Fibroblast of lung (primary cell): ENCODE data around the gene TNK2. TPM values are rescaled to one million over a fixed set of nuclear protein-coding genes. Genes with fewer than 3 reads are reported as not detected.

Source experiments
- DNase-seq, 2 donors: peaks; one replicate each; pipeline versions ENCODE4 v3.0.0 to v3.0.0-alpha.2; 2010; ENCODE audit warnings: low read depth in 2 of 2
- H2AFZ ChIP-seq: 2 replicates; pipeline ENCODE4 v1.5.1; 2012; ENCODE audit warnings: low read length, control low read depth, inconsistent platforms
- H3K27ac ChIP-seq: 2 replicates; pipeline ENCODE4 v1.5.1; 2011; ENCODE audit warnings: low read length, control low read depth; ENCODE audit not compliant: insufficient read depth
- H3K27me3 ChIP-seq: 2 replicates; pipeline ENCODE4 v1.5.1; 2011; ENCODE audit warnings: mild to moderate bottlenecking, low read length; ENCODE audit not compliant: control insufficient read depth, insufficient read depth
- H3K36me3 ChIP-seq: 2 replicates; pipeline ENCODE4 v1.5.1; 2011; ENCODE audit warnings: low read length; ENCODE audit not compliant: control insufficient read depth, insufficient read depth
- H3K4me1 ChIP-seq: 2 replicates; pipeline ENCODE4 v1.5.1; 2011; ENCODE audit warnings: low read length; ENCODE audit not compliant: control insufficient read depth, insufficient read depth; ENCODE audit errors: extremely low read depth
- H3K4me2 ChIP-seq: 2 replicates; pipeline ENCODE4 v1.5.1; 2011; ENCODE audit warnings: low read length, control low read depth; ENCODE audit not compliant: insufficient read depth; ENCODE audit errors: extremely low read depth
- H3K4me3 ChIP-seq, 4 experiments: fragments of 200-600 bp in 1 of 4; sonication (generic) in 1 of 4; replicated peaks in 1 of 4; 2 replicates each; pipeline ENCODE4 v1.5.1; 2011 to 2016; ENCODE audit warnings: low read length in 4 of 4, low read depth in 3 of 4, mild to moderate bottlenecking in 3 of 4, control low read depth in 2 of 4, inconsistent platforms in 1 of 4, mixed read lengths in 1 of 4; ENCODE audit not compliant: insufficient read depth in 1 of 4; ENCODE audit errors: control extremely low read depth in 1 of 4
- H3K79me2 ChIP-seq: 2 replicates; pipeline ENCODE4 v1.5.1; 2012; ENCODE audit warnings: mild to moderate bottlenecking, low read length, inconsistent platforms; ENCODE audit not compliant: control insufficient read depth, insufficient read depth
- H3K9ac ChIP-seq: 2 replicates; pipeline ENCODE4 v1.5.1; 2011; ENCODE audit warnings: mild to moderate bottlenecking, low read length, control low read depth; ENCODE audit not compliant: insufficient read depth
- H3K9me3 ChIP-seq: 2 replicates; pipeline ENCODE4 v1.5.1; 2012; ENCODE audit warnings: low read depth, low read length; ENCODE audit not compliant: control insufficient read depth, insufficient read depth
- H4K20me1 ChIP-seq: 2 replicates; pipeline ENCODE4 v1.5.1; 2011; ENCODE audit warnings: low read length; ENCODE audit not compliant: control insufficient read depth, insufficient read depth; ENCODE audit errors: extremely low read depth
- EZH2 ChIP-seq: IDR thresholded peaks from 2 replicates; pipeline ENCODE4 v1.5.1; 2012; ENCODE audit warnings: low read length, control low read depth, mild to moderate bottlenecking; ENCODE audit errors: missing control alignments
- polyA plus RNA-seq, 2 donors: library from polyadenylated mRNA; depleted of rRNA in 1 of 2; stranded (reverse) in 1 of 2; unstranded in 1 of 2; fragments of >200 nt; gene quantifications; 2 replicates each; pipeline ENCODE4 v1.2.1, GENCODE V29; 2011 to 2012; ENCODE audit warnings: missing spikeins in 1 of 2
- total RNA-seq: library from RNA; depleted of rRNA; stranded (reverse); fragments of >200 nt; gene quantifications from 2 replicates; pipeline ENCODE4 v1.2.1, GENCODE V29; 2014
- TF ChIP-seq, protein P1 (sequence below), 2 donors: IDR thresholded peaks in 1 of 2; conservative IDR thresholded peaks in 1 of 2; 1 replicate in 1 of 2; 2 replicates in 1 of 2; pipeline ENCODE4 v1.5.1; 2011 to 2012; ENCODE audit warnings: low read length in 2 of 2, control low read depth in 1 of 2, inconsistent platforms in 1 of 2, low read depth in 1 of 2, mild to moderate bottlenecking in 1 of 2

TNK2 gene
- total and polyA plus RNA-seq, 2 donors (not counting 1 experiment from before 2014, with no cell fraction given), result 2.5 to 10.7 TPM

DNA sequence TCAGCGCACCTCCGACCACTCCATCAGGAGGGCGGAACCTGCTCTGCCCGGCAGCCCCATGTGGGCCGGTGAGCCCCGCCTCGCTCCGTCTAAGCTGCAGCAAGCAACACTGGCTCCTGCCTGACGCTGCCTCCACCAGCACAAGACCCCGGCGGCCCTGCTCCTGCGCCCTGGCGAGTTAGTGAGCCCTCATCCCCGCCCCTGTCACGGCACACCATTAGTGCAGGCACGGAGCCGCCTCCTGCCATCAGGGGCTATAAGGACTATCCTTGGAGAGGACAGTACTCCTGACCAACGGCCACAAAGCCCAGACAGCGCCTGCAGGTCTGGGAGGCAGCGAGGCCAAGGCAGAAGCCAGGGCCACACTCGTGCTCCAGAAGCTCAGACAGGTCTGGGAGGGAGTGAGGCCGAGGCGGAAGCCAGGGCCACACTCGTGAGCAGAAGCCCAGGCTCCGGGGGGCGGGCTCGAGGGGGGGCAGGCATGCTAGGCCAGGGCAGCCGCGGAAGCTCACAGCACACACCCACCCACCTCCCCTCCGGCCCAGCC, 39.4 kb downstream of the TNK2 start:
- TF ChIP-seq EZH2, result no peak
- TF ChIP-seq, protein P1, sequence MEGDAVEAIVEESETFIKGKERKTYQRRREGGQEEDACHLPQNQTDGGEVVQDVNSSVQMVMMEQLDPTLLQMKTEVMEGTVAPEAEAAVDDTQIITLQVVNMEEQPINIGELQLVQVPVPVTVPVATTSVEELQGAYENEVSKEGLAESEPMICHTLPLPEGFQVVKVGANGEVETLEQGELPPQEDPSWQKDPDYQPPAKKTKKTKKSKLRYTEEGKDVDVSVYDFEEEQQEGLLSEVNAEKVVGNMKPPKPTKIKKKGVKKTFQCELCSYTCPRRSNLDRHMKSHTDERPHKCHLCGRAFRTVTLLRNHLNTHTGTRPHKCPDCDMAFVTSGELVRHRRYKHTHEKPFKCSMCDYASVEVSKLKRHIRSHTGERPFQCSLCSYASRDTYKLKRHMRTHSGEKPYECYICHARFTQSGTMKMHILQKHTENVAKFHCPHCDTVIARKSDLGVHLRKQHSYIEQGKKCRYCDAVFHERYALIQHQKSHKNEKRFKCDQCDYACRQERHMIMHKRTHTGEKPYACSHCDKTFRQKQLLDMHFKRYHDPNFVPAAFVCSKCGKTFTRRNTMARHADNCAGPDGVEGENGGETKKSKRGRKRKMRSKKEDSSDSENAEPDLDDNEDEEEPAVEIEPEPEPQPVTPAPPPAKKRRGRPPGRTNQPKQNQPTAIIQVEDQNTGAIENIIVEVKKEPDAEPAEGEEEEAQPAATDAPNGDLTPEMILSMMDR (conservative IDR thresholded peaks at IDR 0.05 in 1 of 2, IDR thresholded peaks at IDR 0.05 in 1 of 2; ENCODE audit: low read depth in 1 of 2, low read length in 2 of 2), result no peak
- no peaks in the 10 kb centered on the region for H4K20me1 ChIP-seq
- no peaks in the 10 kb centered on the region for H3K4me1 ChIP-seq
- no peak overlapping the region for H3K9ac ChIP-seq
- no peaks in the 10 kb centered on the region for H3K79me2 ChIP-seq
- H3K4me3 ChIP-seq, result no peak overlapping the region
- H3K27ac ChIP-seq, result no peak overlapping the region
- no peak overlapping the region for H3K4me2 ChIP-seq
- H3K27me3 ChIP-seq, result no peaks in the 10 kb centered on the region
- H2AFZ ChIP-seq, result no peak overlapping the region
- H3K36me3 ChIP-seq, result peaks cover 14% of the 10 kb centered on the region
- no peaks in the 10 kb centered on the region for H3K9me3 ChIP-seq
- DNase-seq, result no peak

DNA sequence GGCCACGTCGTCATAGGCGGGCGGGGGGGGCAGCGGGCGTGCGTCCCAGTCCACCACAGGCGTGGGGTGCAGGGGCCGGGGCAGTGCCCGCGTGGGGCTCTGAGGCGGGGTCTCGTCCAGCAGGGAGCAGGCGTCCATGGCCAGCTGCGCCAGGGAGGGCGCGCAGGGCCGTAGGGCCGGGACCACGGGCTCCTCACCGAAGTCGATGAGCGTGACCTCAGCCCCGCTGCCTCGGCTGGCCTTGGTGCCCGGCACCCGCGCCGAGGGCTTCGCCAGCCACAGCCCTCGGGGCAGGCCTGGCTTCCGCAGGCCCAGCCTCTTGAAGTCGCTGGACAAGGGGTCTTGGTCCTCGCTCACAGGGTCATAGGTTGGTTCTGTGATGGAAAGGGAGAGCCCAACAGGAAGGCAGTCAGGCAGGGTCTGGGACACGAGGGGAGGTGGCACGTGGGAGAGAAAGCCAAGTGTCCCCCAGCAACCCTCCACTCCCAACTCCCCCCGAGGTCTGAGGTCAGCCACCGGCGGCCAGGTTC, 40.0 kb downstream of the TNK2 start:
- no peak overlapping the region for H3K9ac ChIP-seq
- DNase-seq, result no peak
- H2AFZ ChIP-seq, result no peak overlapping the region
- H3K27ac ChIP-seq, result no peak overlapping the region
- TF ChIP-seq EZH2, result no peak
- TF ChIP-seq, protein P1 (conservative IDR thresholded peaks at IDR 0.05 in 1 of 2, IDR thresholded peaks at IDR 0.05 in 1 of 2; ENCODE audit: low read depth in 1 of 2, low read length in 2 of 2), result no peak
- H4K20me1 ChIP-seq, result no peaks in the 10 kb centered on the region
- H3K4me3 ChIP-seq, result no peak overlapping the region
- H3K79me2 ChIP-seq, result no peaks in the 10 kb centered on the region
- H3K9me3 ChIP-seq, result no peaks in the 10 kb centered on the region
- no peak overlapping the region for H3K4me2 ChIP-seq
- H3K4me1 ChIP-seq, result peaks cover 3% of the 10 kb centered on the region
- peaks cover 16% of the 10 kb centered on the region for H3K36me3 ChIP-seq
- H3K27me3 ChIP-seq, result no peaks in the 10 kb centered on the region

DNA sequence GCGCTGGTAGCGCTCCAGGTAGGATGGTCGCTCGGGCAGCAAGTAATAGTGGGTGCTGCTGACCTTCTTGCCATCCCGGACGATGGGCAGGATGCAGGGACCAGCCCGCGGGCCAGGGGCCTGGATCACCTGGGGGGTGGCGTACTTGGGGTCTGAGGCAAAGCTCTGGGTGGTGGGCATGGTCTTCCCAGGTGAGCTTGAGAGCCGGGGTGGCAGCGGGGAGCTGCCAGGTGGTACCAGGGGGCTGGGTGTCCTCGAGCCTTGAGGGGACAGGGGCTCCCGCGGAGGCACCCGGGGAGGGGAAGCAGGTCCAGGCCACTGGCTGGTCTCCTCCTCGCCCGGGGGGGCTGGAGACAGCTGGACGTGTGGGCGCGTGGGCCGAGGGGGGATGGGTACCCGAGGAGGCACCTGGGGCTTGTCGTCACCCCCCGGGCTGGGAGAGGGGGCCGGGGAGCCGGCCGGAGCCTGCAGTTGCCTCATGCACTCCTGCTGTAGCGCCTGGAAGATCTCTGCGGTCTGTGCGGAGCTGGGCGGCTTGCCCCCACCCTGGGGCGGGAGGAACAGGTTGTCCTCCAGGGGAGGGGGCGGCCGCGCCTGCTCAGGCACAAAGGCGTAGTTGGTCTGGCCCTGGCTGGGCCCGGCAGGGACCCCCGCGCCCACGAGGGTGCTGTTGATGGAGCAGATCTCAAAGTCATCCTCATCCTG, 40.6 kb downstream of the TNK2 start:
- TF ChIP-seq, protein P1 (conservative IDR thresholded peaks at IDR 0.05 in 1 of 2, IDR thresholded peaks at IDR 0.05 in 1 of 2; ENCODE audit: low read depth in 1 of 2, low read length in 2 of 2), result no peak
- no peak for TF ChIP-seq EZH2
- Histone ChIP-seq H4K20me1 (no peaks in the 10 kb centered on the region), H2AFZ (no peak overlapping the region), H3K36me3 (peaks cover 16% of the 10 kb centered on the region), H3K79me2 (no peaks in the 10 kb centered on the region), H3K4me3 (no peak overlapping the region), H3K9me3 (no peaks in the 10 kb centered on the region), H3K4me1 (peaks cover 5% of the 10 kb centered on the region), H3K4me2 (no peak overlapping the region), H3K27ac (no peak overlapping the region), H3K27me3 (no peaks in the 10 kb centered on the region), H3K9ac (no peak overlapping the region)
- no peak for DNase-seq
